Left ventricle myocardium superior (tissue), 1 donor: ENCODE measurements around the gene GNG7. TPM values are rescaled to one million over a fixed set of nuclear protein-coding genes. Genes with fewer than 3 reads are reported as not detected.
A peak's percentile ranks its signal among the peaks of the same experiment; 100 is the strongest.
"Not testable (repeated sequence)": the region's sequence is repeated elsewhere in the genome, so short reads cannot be mapped to it uniquely, and the experiment has no call there.

Experiments used
- ATAC-seq: fragments of 200-7000 bp; cut with Tn5 transposase; one replicate; pipeline ENCODE4 v1.9.1; 2020; ENCODE audit warnings: mild to moderate bottlenecking, moderate library complexity
- DNase-seq: peaks from one replicate; pipeline ENCODE4 v3.0.0-alpha.2; 2020
- intact Hi-C: fragments of 100-400 bp; cut with micrococcal nuclease; formaldehyde crosslinking; loops from one replicate; pipeline ENCODE4 v1.11.0; 2022
- total RNA-seq: library from RNA; stranded (reverse); fragmentation: NEBNext Ultra II Directional; extraction: Animal tissue kit (Norgen Biotek cat#: 25700); gene quantifications from one replicate; pipeline ENCODE4 v1.2.1, GENCODE V29; 2021
- donor health status: DM: no; HTN: yes; CAD: no; lungs with severe emphysema.

Gene GNG7
- total RNA-seq, 1 donor from 2014 or later = 39.3 TPM

DNA sequence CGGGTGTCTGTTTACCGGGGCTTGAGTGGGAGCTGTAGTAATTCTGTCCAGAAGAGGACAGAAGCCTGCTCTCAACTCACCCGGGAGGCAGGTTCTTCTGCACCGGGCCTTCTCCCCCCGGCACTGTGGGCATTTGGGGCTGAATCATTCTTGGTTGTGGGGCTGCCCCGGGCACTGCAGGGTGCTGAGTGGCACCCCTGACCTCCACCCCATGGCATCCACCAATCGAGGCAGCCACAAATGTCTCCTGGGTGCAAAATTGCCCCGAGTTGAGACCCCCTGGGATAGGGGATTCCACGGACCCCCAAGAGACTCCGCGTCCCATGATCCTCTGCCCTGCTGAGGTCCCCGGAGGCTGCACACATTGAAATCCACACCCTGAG is 68.8 kb downstream of the GNG7 start:
- ATAC-seq (no peak), DNase-seq (no peak)
- intact Hi-C loops = no loop called here

DNA sequence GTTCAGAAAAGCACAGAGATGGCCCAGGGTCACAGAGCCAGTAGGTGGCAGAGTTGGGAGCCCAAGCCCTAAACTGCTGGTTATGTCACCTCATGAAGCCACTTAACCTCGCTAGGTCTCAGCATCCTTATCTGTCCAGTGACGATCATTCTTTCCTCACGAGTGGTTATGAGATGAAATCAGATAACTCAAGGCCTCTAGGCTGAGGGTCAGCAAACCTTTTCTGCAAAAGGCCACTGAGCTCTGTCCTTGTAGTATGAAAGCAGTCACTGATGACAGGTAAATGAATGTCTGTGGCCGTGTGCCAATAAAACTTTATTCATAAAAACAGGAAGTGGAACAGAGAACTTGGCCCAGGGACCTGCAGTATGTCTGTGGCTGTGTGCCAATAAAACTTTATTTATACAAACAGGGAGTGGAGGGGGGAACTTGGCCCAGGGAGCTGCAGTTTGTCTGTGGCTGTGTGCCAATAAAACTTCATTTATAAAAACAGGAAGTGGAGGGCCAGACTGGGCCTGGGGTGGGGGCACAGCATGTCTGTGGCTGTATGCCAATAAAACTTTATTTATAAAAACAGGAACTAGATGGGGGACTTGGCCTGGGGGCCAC is 71.2 kb downstream of the GNG7 start:
- ATAC-seq = no peak
- intact Hi-C loops = no loop called here
- DNase-seq = no peak

DNA sequence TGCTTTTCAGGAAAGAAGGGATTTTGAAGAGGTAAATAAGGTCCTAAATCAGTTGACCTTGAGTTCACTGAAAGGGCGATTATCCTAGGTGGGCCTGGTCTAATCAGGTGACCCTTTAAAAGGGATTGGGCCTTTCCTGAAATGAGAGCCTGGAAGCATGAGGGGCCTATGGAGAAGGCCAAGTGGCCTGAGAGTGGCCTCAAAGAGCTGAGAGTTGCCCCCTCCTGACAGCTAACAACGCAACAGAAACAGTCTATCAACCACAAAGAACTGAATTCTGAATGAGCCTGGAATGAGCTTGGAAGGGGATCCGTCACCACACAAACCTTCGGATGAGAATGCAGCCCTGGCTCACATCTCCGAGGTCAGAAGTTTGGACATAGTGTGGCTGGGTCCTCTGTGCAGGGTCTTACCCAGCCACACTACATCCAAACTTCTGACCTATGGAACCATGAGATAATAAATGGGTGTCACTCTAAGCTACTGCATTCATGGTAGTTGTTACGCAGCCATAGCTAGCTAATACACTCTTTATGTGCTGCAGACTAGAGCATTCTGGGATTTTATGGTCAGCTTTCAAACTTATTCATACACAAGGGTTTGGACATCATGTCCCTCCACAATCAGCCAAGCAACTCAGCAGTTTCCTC is 72.0 kb downstream of the GNG7 start:
- no peak for DNase-seq

DNA sequence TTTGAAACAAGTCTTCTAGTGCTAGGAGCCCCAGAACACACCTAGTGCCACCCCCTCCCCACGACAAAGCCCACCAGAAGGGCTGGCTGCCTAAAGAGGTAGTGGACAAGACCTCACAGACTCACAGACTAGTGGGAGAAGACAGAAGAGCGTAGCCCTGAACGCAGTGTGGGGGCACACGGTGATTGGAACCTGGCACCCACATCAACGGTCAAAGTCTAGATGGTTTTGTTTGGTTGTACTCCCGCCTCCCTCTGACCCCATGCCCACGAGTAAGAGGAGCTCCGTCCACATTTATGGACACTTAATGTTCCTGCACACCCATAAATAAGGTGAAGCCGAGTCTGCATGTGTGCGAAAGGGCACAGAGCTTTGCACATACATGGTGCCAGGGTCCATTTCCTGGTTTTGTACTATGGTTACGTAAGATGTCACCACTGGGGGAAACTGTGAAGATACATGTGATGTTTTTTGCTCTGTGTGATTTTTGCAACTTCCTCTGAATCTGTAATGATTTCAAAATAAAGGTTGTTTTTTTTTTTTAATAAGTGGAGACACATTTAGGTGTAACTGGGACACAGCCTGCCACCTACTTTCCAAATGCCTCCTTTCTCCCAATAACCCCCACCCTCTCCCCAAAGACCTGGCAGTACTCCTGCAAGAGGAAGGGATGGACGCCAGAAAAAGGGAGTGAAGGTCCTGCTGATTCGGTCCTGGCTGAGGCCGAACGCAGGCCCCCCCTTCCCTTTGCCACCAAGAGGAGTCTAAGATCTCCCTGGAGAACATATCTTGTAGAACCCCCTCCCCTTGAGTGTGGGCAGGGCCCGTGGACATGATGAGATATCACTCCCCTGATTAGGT is 72.8 kb downstream of the GNG7 start:
- no peak for DNase-seq
- ATAC-seq = no peak
- intact Hi-C loops = no loop called here

More for the DNA sequence above, 72.0 kb downstream of the GNG7 start:
- intact Hi-C loops = no loop called here
- no peak for ATAC-seq

DNA sequence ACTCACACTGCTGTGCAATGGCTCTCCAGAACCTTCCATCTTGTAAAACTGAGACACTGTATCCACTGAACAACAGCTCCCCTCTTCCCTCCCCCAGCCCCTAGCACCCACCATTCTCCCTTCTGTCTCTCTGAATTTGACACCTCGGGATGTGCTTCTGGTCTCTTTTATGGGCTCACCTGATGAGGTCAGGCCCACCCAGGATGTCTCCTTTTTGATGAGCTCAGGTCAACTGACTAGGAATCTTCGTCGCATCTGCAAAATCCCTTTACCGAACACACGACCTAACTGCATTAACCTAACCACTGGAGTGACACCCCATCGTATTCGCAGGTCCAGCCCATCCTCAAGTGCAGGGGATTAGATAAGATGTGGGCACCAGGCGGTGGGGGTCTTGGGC is 73.9 kb downstream of the GNG7 start:
- DNase-seq (no peak), ATAC-seq (no peak)
- intact Hi-C loops = no loop called here

DNA sequence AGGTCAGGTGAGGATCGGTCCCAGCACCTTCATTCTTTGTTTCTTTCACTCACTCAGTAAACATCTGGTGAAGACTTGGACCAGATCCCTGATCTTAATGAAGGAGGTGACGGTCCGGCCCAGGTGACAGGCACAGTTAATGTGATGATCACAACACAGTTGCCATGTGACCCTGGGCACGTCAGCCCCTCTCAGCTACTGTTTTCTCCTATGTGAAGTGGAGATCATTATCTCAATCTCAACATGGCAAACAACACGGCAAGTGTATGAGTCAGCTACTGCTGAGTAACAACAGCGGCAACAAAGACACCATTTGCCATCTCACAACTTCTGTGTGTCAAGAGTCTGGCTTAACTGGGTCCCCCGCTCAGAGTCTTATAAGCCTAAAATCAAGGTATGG is 74.6 kb downstream of the GNG7 start:
- intact Hi-C loops = no loop called here
- ATAC-seq (no peak), DNase-seq (no peak)

DNA sequence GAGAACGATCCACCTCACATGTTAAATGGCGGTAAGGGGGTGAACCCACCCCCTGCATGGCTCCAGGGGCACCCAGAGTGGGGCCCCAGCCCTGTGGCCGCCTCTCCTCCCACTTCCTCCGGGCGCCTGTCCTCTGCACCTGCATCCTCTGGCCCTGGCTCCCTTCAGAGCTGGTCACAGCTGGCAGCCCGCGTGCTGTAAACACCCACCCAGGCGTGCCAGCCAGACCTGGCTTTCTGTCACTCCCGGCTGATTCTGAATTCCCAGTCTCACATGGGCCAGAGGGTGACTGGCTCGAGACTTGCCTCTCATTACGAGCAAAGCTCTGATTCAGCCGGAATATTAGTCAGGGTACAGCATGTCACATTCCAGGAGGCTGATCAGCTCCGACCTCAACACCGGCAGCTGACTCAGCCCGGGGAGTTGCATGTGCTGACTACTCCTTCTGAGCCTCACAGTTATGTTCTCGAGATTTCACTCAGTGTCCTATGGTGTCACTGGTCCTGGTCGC is 75.1 kb downstream of the GNG7 start:
- intact Hi-C loops = no loop called here
- peak; percentile 80 for ATAC-seq
- peak; percentile 88 for DNase-seq

DNA sequence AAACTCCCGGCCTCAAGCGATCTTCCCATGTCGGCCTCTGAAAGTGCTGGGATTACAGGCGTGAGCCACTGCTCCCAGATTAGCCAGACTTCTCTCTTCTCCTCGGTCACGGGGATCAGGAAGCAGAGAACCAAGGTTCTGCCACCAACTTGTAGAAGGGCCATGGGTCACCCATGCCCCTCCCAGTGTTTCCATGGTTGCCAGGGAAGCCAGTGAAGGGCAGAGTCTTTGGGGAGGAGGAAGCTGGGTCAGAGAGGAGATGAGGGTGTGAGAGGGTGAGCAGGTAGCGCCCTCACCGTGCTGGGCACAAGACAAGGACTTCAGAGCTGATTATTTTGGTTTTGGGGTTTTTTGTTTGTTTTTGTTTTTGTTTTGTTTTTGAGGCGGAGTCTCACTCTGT is 77.1 kb downstream of the GNG7 start:
- no peak for ATAC-seq
- intact Hi-C loops = no loop called here
- DNase-seq = peak; percentile 54

DNA sequence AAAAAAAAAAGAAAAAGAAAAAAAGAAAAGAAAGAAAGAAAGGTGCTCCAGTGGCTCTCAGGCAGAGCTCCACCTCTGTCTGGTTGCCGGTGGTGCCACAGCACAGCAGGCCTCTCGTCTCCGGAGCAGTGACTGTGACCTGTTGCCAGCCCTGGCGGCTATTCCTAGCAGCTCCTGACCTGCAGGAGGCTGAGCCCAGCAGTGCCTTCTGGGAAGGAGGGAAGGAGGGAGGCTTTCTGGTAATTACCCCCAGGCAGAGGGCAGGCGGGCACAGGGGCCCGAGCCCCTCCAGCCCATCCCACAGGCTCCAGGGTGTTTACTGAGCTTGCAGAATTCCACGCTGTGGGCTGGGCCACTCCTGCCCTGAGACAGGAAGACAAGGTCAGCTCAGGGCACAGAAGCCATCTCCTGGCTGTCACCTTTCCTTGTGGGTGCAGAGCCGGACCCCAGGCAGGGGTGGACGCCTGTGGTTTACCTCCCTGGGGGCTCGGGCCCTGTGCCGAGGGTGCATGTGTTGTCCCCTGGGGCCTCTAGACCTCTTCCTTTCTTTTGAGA is 77.9 kb downstream of the GNG7 start:
- ATAC-seq (peak; percentile 76), DNase-seq (peak; percentile 87)
- intact Hi-C loops = no loop called here

DNA sequence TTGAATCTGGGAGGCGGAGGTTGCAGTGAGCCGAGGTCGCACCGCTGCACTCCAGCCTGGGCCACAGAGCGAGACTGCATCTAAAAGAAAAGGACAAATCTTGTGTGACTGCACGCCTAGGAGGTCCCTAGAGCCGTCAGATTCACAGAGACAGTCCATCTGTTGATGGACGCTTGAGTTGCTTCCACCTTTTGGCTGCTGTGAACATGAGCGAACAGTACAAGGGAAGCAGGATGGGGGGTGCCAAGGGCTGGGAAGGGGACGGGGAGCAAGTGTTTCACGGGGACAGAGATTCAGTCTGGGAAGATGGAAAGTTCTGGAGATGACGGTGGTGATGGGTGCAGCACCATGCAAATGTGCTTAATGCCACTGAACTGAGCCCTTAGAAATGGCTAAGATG is 78.7 kb downstream of the GNG7 start:
- DNase-seq (no peak), ATAC-seq (no peak)
- intact Hi-C loops = no loop called here

DNA sequence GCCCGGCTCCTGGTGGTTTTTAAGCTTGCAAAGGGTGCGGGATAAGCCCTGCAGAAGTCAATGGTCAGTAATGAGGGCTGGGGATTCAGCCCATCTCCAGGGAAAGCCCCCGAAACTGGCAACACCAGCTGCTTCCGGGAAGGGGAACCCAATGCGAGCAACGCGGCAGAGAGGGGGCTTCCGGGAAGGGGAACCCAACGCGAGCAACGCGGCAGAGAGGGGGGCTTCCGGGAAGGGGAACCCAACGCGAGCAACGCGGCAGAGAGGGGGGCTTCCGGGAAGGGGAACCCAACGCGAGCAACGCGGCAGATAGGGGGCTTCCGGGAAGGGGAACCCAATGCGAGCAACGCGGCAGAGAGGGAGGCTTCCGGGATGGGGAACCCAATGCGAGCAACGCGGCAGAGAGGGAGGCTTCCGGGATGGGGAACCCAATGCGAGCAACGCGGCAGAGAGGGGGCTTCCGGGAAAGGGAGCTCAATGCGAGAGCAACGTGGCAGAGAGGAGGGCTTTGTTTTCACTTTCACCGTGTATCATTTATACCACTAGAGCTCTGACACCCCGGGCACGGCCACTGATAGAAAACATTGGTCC is 80.0 kb downstream of the GNG7 start:
- intact Hi-C loops, ATAC-seq, DNase-seq: not testable (repeated sequence)

DNA sequence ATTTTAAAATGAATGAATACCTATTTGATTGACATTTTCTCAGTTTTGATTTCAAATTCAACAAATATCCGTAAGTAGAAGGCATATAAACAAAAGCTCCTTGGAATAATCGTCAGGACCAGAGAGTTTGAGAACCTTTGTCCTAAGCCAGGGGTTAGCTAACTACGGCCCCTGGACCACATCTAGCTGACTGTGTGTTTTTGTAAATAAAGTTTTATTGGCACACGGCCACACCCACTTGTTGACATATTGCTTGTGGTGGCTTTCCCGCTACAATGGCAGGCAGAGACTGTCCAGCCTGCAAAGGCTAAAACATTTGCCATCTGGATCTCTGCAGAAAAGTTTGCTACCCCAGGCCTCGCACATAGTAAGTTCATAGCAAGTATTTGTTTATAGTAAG is 83.4 kb downstream of the GNG7 start:
- DNase-seq (no peak), ATAC-seq (no peak)
- intact Hi-C loops = loop anchor here (10.0 kb wide), 1 partner anchor 144 kb away; the partner anchor contains the start of gene GADD45B

DNA sequence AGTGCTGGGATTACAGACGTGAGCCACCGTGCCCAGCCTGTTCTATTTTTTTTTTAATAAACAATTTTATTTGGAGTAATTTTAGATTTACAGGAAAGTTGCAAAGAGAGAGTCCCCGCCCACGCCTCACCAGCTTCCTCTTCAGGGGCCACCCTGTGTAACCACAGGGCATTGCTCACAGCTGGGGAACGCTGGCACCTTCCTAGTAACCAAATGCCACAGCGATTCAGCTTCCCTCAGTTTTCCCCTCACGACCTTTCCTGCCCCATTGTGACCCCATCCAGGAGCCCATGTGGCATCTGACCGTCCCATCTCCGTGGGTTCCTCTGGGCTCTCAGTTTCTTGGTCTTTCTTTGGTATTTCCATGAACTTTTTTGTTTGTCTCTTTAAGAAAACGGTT is 83.9 kb downstream of the GNG7 start:
- peak; percentile 35 for ATAC-seq
- DNase-seq = peak; percentile 71
- intact Hi-C loops = loop anchor here (10.0 kb wide), 1 partner anchor 144 kb away; the partner anchor contains the start of gene GADD45B

DNA sequence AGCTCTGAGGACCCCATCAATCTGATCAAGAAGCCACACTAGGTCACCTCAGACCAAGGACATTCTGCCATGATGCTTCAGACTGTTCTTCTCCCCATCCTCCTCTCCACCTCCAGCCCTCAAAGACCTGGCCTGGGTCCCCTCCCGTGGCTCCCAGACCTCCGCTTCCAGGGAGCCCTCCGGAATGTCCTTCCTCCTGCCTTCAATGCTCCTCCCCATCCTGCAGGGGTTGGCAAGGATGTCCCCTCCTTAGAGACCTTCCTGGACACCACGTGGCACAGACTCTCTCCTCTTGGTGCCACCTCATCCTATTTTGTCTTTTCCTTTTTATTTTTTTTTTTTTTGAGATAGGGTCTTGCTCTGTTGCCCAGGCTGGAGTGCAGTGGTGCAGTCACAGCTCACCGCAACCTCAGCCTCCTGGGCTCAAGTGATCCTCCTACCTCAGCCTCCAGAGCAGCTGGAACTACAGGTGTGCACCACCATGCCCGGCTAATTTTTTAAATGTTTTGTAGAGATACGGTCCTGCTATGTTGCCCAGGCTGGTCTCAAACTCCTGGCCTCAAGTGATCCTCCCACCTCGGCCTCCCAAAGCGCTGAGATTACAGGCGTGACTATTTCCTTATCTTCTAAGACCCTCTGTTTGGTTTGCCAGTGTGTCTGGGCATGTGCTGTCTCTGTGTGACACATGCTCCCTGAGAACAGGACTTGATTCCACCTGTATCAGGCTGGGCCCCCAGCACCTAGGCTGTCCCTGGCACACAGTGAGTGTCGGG is 84.9 kb downstream of the GNG7 start:
- no peak for ATAC-seq
- intact Hi-C loops = loop anchor here (10.0 kb wide), 1 partner anchor 143 kb away; the partner anchor contains the start of gene GADD45B
- DNase-seq = peak; percentile 22

DNA sequence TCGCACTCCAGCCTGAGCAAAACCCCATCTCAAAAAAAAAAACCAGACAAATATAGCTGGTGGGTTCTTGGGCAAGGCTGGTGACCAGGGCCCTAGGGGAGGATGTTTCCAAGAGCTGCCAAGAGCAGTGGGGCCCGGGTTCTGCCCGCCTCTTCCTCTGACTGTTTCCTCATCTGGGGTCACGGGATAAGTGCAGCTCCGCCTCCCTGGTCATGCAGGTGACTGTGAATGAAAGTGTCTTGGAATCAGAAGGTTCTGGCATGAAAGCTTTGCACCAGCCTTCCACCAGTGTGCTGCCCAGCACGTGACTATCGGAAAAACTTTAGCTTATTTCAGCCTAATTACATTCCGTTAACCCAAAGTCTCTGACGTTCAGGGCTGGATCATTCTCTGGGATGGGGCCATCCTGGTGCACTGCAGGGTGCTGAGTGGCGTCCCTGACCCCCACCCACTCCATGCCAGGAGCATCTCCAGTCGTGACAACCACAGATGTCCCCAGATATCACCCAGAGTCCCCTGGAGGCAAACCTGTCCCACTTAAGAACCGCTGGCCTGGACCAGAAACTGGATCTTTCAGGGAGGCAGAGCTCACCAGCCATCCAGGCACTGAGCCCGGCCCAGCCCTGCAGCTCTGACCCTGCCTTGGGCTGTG is 85.6 kb downstream of the GNG7 start:
- ATAC-seq (no peak), DNase-seq (peak; percentile 56)
- intact Hi-C loops = loop anchor here (10.0 kb wide), 1 partner anchor 142 kb away; the partner anchor contains the start of gene GADD45B

DNA sequence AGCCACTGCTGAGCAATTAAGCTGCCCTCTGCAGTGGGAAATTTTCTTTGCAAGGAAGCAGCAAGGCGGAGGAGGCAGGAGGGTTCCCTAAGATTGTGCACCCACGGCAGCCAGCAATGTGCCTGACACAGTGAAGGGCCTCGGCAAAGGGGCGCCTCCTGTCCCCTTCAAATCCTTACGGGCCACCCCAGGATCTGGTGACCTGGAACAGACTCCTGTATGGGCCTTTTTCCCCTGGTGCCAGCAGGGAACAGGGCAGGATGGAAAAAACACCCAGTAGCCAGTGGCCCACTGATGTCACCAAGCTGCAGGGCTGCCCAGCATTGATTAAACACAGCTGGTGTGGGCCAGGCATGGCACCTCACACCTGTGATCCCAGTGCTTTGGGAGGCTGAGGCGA is 86.7 kb downstream of the GNG7 start:
- intact Hi-C loops = loop anchor here (10.0 kb wide), 1 partner anchor 141 kb away; the partner anchor contains the start of gene GADD45B
- DNase-seq (no peak), ATAC-seq (no peak)

DNA sequence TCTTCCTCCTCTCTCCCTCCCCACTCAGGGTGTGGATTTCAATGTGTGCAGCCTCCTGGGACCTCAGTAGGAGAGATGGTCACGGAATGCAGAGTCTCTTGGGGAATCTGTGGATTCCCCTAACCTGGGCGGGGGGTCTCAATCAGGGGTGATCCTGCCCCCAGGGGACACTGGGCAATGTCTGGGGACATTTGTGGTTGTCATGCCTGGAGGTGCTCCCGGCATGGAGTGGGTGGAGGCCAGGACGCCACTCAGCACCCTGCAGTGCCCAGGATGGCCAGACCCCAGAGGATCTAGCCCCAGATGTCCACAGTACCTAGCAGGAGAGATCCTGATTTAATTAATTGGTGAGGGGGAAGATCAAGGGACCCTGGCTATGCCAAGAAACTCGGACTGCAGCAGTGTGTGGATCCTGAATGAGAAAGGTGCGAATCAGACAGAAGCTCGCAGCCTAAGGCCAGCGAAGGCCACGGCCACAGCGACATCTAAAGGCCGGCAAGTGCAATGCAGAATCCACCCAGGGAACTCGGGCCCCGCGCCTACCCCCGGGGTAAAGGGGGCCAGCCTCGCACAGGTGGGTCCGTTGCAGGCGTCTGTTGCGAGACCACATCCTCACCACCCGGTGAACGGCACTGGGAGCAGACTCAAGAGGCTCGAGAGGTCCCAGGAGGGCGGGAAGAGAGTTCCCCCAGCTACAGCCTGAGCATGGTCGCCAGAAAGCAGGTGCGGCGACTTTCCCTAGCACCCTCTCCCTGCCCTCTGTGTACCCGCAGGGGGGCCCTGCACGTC is 88.8 kb downstream of the GNG7 start:
- intact Hi-C loops = loop anchor here (10.0 kb wide), 1 partner anchor 139 kb away; the partner anchor contains the start of gene GADD45B
- ATAC-seq (peak; percentile 21), DNase-seq (peak; percentile 66)
